Caco-2 (cell line): Measurements from ENCODE around the gene CLPSL2. TPM values are rescaled to one million over a fixed set of nuclear protein-coding genes. Genes with fewer than 3 reads are reported as not detected.

ENCODE experiments used
- BruUV-seq: library from RNA; stranded (reverse); fragments of 400-500 nt; replicated peaks from 2 replicates; lab custom pipeline; 2021; lab: Mats Ljungman, UMichigan
- CTCF ChIA-PET: fragments of 300-600 bp; sonication (Branson Sonifier 250); formaldehyde crosslinking; loops from one replicate; lab custom pipeline; 2022; ENCODE audit warnings: antibody characterized with exemption; lab: Charles Lee
- POLR2A ChIA-PET: fragments of 300-600 bp; sonication (Branson Sonifier 250); formaldehyde crosslinking; loops from one replicate; lab custom pipeline; 2022; ENCODE audit warnings: antibody characterized with exemption; lab: Charles Lee
- DNase-seq, 2 experiments: peaks; one replicate each; pipeline versions ENCODE4 v3.0.0 to v3.0.0-alpha.2; 2020 to 2022
- H3K27me3 ChIP-seq: replicated peaks from 2 replicates; pipeline ENCODE4 v1.6.0; 2011; ENCODE audit warnings: low read length; ENCODE audit not compliant: control insufficient read depth, insufficient read depth
- H3K36me3 ChIP-seq: 2 replicates; pipeline ENCODE4 v1.5.1; 2011; ENCODE audit warnings: low read length; ENCODE audit not compliant: control insufficient read depth, insufficient read depth
- H3K4me1 ChIP-seq: fragments of 250-450 bp; sonication (Bioruptor Pico); 2 replicates; pipeline ENCODE4 v1.5.1; 2020; ENCODE audit warnings: mild to moderate bottlenecking
- H3K4me3 ChIP-seq: 2 replicates; pipeline ENCODE4 v1.5.1; 2011; ENCODE audit warnings: low read depth, mild to moderate bottlenecking, control low read depth, low read length
- H3K9me3 ChIP-seq: fragments of 250-450 bp; sonication (Bioruptor Pico); 2 replicates; pipeline ENCODE4 v1.5.1; 2020; ENCODE audit warnings: mild to moderate bottlenecking, moderate library complexity
- H3K27ac Mint-ChIP-seq: one replicate; pipeline ENCODE4 v1.8.0; 2022; ENCODE audit warnings: mixed read lengths; ENCODE audit not compliant: unreplicated experiment
- H3K27me3 Mint-ChIP-seq: one replicate; pipeline ENCODE4 v1.8.0; 2022; ENCODE audit warnings: mixed read lengths; ENCODE audit not compliant: insufficient read depth, unreplicated experiment
- H3K36me3 Mint-ChIP-seq: one replicate; pipeline ENCODE4 v1.8.0; 2022; ENCODE audit warnings: mild to moderate bottlenecking, mixed read lengths; ENCODE audit not compliant: insufficient read depth, unreplicated experiment
- H3K4me1 Mint-ChIP-seq: one replicate; pipeline ENCODE4 v1.8.0; 2022; ENCODE audit warnings: low read depth, mixed read lengths; ENCODE audit not compliant: unreplicated experiment
- H3K4me3 Mint-ChIP-seq: one replicate; pipeline ENCODE4 v1.8.0; 2022; ENCODE audit warnings: mild to moderate bottlenecking, moderate library complexity, mixed read lengths; ENCODE audit not compliant: unreplicated experiment
- H3K9me3 Mint-ChIP-seq: one replicate; pipeline ENCODE4 v1.8.0; 2022; ENCODE audit warnings: mixed read lengths; ENCODE audit not compliant: unreplicated experiment
- intact Hi-C: fragments of 100-400 bp; cut with micrococcal nuclease; formaldehyde crosslinking; loops from one replicate; pipeline ENCODE4 v1.10.0; 2022; ENCODE audit not compliant: unreplicated experiment
- total RNA-seq: library from RNA; stranded (reverse); gene quantifications from 2 replicates; pipeline ENCODE4 v1.2.3, GENCODE V29; 2022
- TF ChIP-seq, protein P1 (sequence below), 2 experiments: fragments of 200-600 bp in 1 of 2; IDR thresholded peaks; 1 replicate in 1 of 2; 2 replicates in 1 of 2; pipeline versions ENCODE4 v1.5.1 to v1.8.0; 2011 to 2022; ENCODE audit warnings: antibody characterized with exemption in 1 of 2, control low read depth in 1 of 2, inconsistent platforms in 1 of 2, low read depth in 1 of 2, low read length in 1 of 2, mild to moderate bottlenecking in 1 of 2, moderate library complexity in 1 of 2; ENCODE audit not compliant: insufficient read depth in 1 of 2, severe bottlenecking in 1 of 2, unreplicated experiment in 1 of 2

The CLPSL2 gene
- total RNA-seq, 1 experiment from 2014 or later: 2.0 TPM

DNA sequence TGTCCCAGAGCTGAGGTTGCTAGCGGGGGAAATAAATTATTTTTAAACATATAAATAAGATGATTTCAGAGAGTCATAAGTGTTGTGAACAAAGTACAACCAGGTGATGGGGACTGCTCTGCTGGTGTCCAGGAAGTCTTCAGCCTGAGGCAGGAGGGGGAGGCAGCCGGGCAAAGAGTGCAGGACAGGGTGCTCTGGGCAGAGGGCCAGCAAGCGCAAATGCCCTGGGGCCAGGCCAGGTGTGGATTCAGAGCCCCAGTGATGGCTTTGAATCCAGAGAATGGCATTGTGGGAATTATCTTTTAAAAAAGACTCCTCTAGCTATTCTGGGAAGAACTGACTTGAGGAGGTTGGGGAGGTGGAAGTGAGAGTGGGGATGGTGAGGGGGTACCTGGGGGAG, 6.0 kb downstream of the CLPSL2 start:
- Histone ChIP-seq H3K36me3 (no peaks in the 10 kb centered on the region), H3K27me3 (no peaks in the 10 kb centered on the region), H3K9me3 (no peaks in the 10 kb centered on the region), H3K4me3 (no peak overlapping the region), H3K4me1 (peaks cover 13% of the 10 kb centered on the region)
- Mint-ChIP-seq H3K27ac (peak overlapping the region; percentile 18), H3K36me3 (no peaks in the 10 kb centered on the region), H3K9me3 (no peaks in the 10 kb centered on the region), H3K4me3 (no peak overlapping the region), H3K4me1 (peaks cover 19% of the 10 kb centered on the region), H3K27me3 (no peaks in the 10 kb centered on the region)
- TF ChIP-seq, protein P1, sequence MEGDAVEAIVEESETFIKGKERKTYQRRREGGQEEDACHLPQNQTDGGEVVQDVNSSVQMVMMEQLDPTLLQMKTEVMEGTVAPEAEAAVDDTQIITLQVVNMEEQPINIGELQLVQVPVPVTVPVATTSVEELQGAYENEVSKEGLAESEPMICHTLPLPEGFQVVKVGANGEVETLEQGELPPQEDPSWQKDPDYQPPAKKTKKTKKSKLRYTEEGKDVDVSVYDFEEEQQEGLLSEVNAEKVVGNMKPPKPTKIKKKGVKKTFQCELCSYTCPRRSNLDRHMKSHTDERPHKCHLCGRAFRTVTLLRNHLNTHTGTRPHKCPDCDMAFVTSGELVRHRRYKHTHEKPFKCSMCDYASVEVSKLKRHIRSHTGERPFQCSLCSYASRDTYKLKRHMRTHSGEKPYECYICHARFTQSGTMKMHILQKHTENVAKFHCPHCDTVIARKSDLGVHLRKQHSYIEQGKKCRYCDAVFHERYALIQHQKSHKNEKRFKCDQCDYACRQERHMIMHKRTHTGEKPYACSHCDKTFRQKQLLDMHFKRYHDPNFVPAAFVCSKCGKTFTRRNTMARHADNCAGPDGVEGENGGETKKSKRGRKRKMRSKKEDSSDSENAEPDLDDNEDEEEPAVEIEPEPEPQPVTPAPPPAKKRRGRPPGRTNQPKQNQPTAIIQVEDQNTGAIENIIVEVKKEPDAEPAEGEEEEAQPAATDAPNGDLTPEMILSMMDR (IDR thresholded peaks at IDR 0.05; ENCODE audit: insufficient read depth in 1 of 2, low read depth in 1 of 2, low read length in 1 of 2, severe bottlenecking in 1 of 2, unreplicated experiment in 1 of 2): no peak
- CTCF ChIA-PET: no interaction called here
- no TSS peak for BruUV-seq
- POLR2A ChIA-PET: no interaction called here
- no peak for DNase-seq
- intact Hi-C loops: no loop called here

DNA sequence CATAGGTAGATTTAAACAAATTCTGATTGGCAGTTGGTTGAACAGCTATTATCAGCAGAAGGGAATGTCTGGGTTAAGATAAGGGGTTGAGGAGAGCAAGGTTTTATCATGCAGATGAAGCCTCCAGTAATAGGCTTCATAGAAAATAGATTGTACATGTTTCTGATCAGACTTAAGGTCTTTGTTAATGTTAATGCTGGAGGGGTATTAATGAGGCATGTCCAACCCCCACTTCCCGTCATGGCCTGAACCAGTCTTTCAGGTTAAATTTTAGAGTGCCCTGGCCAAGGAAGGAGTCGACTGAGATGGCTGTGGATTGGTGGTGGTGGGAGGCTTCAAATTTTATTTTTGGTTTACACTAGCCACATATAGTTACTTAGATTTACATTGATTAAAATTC, 7.8 kb downstream of the CLPSL2 start:
- POLR2A ChIA-PET: no interaction called here
- no peaks in the 10 kb centered on the region for H3K36me3 Mint-ChIP-seq
- intact Hi-C loops: no loop called here

DNA sequence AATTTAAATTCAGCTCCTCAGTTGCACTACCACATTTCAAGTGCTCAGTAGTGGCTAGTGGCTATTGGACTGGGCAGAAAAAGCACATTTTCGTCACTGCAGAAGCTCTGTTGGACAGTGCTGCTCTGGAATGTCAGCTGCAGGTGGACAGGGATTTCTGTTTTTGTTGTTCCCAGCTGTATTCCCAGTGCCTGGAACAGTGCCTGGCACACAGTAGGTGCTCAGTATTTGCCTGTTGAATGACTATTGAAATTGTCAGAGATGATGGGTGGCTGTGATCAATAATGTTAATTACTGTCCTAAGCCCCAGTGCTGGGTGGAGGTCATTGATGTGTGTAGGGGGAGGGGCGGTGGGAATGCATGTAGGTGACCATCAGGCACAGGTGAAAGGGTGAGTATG, 9.9 kb downstream of the CLPSL2 start:
- ChIA-PET CTCF (interaction anchor here (0.6 kb wide), 2 partner anchors 74 to 139 kb away, joined by 3 to 4 read pairs; no protein-coding TSS in a partner anchor), POLR2A (no interaction called here)
- intact Hi-C loops: no loop called here
- Histone ChIP-seq H3K4me1 (peaks cover 18% of the 10 kb centered on the region), H3K36me3 (no peaks in the 10 kb centered on the region), H3K4me3 (no peak overlapping the region), H3K27me3 (no peaks in the 10 kb centered on the region), H3K9me3 (no peaks in the 10 kb centered on the region)
- Mint-ChIP-seq H3K9me3 (no peaks in the 10 kb centered on the region), H3K4me1 (peaks cover 19% of the 10 kb centered on the region), H3K27me3 (peaks cover 7% of the 10 kb centered on the region), H3K27ac (no peak overlapping the region), H3K36me3 (no peaks in the 10 kb centered on the region), H3K4me3 (no peak overlapping the region)
- no TSS peak for BruUV-seq
- TF ChIP-seq, protein P1 (IDR thresholded peaks at IDR 0.05; ENCODE audit: insufficient read depth in 1 of 2, low read depth in 1 of 2, low read length in 1 of 2, severe bottlenecking in 1 of 2, unreplicated experiment in 1 of 2): no peak
- DNase-seq: no peak

More for the DNA sequence above, 7.8 kb downstream of the CLPSL2 start:
- BruUV-seq: no TSS peak
- no peaks in the 10 kb centered on the region for H3K27me3 ChIP-seq
- no peaks in the 10 kb centered on the region for H3K9me3 ChIP-seq
- TF ChIP-seq, protein P1 (IDR thresholded peaks at IDR 0.05; ENCODE audit: insufficient read depth in 1 of 2, low read depth in 1 of 2, low read length in 1 of 2, severe bottlenecking in 1 of 2, unreplicated experiment in 1 of 2): no peak
- no peaks in the 10 kb centered on the region for H3K9me3 Mint-ChIP-seq
- no peak overlapping the region for H3K4me3 ChIP-seq
- H3K4me1 ChIP-seq: peaks cover 21% of the 10 kb centered on the region
- no peak overlapping the region for H3K27ac Mint-ChIP-seq
- DNase-seq: no peak
- CTCF ChIA-PET: no interaction called here
- H3K36me3 ChIP-seq: no peaks in the 10 kb centered on the region
- H3K27me3 Mint-ChIP-seq: peaks cover 2% of the 10 kb centered on the region
- peaks cover 19% of the 10 kb centered on the region for H3K4me1 Mint-ChIP-seq
- H3K4me3 Mint-ChIP-seq: no peak overlapping the region
